Lower leg skin (tissue), 3 donors: ENCODE measurements around the gene NMNAT1.

ENCODE experiments used
- CTCF ChIP-seq, 3 donors: fragments of 450-650 bp; IDR thresholded peaks; one replicate each; pipeline ENCODE4 v1.5.1; 2016; ENCODE audit warnings: antibody characterized with exemption in 3 of 3, mild to moderate bottlenecking in 3 of 3, moderate library complexity in 2 of 3
- POLR2A ChIP-seq, 2 donors: fragments of 450-650 bp; IDR thresholded peaks; one replicate each; pipeline ENCODE4 v1.6.1; 2016 to 2017; ENCODE audit warnings: antibody characterized with exemption in 2 of 2, mild to moderate bottlenecking in 1 of 2, moderate library complexity in 1 of 2

- TF ChIP-seq POLR2A (IDR thresholded peaks at IDR 0.05) (no peak), CTCF (IDR thresholded peaks at IDR 0.05) (no peak)
Observed at GRCh38 chr1:9960706-9961562, 17.7 kb downstream of the NMNAT1 start.
